Fibroblast of pulmonary artery (primary cell): Measurements from ENCODE around the gene BDNF.

Experiments
- DNase-seq: peaks from one replicate; pipeline ENCODE4 v3.0.0-alpha.2; 2010; ENCODE audit warnings: low read depth
- H3K4me3 ChIP-seq: replicated peaks from 2 replicates; pipeline ENCODE4 v1.5.1; 2011; ENCODE audit warnings: low read depth, mild to moderate bottlenecking, control low read depth, low read length, moderate library complexity
- CTCF ChIP-seq: IDR thresholded peaks from 2 replicates; pipeline ENCODE4 v1.5.1; 2011; ENCODE audit warnings: mild to moderate bottlenecking, control low read depth, low read length, inconsistent platforms; ENCODE audit errors: missing control alignments

BDNF gene

GRCh38 chr11:27626269-27626937 is 73.9 kb downstream of the BDNF start:
- no peak for TF ChIP-seq CTCF
- H3K4me3 ChIP-seq, result no peak overlapping the region
- DNase-seq, result no peak

- TF ChIP-seq CTCF, result no peak
- H3K4me3 ChIP-seq, result no peak overlapping the region
These were observed 74.8 kb downstream of the BDNF start for GRCh38 chr11:27625347-27625912.

GRCh38 chr11:27623945-27624523 is 76.2 kb downstream of the BDNF start:
- no peak overlapping the region for H3K4me3 ChIP-seq
- no peak for DNase-seq
- no peak for TF ChIP-seq CTCF

More at GRCh38 chr11:27625347-27625912, 74.8 kb downstream of the BDNF start:
- no peak for DNase-seq

GRCh38 chr11:27622541-27623300 is 77.5 kb downstream of the BDNF start:
- no peak for TF ChIP-seq CTCF
- no peak overlapping the region for H3K4me3 ChIP-seq
- no peak for DNase-seq

- H3K4me3 ChIP-seq, result no peak overlapping the region
- no peak for TF ChIP-seq CTCF
- peak; percentile 40 for DNase-seq
These were observed 78.7 kb downstream of the BDNF start for GRCh38 chr11:27621405-27622161.

GRCh38 chr11:27619763-27620335 is 80.4 kb downstream of the BDNF start:
- no peak for DNase-seq
- no peak overlapping the region for H3K4me3 ChIP-seq
- no peak for TF ChIP-seq CTCF
